Pulmonary artery endothelial cell (primary cell): ENCODE data around the gene SLC6A13. TPM values are rescaled to one million over a fixed set of nuclear protein-coding genes. Genes with fewer than 3 reads are reported as not detected.
"Not testable (repeated sequence)": the region's sequence is repeated elsewhere in the genome, so short reads cannot be mapped to it uniquely, and the experiment has no call there.

Experiments
- DNase-seq: peaks from one replicate; pipeline ENCODE4 v3.0.0-alpha.2; 2011; ENCODE audit warnings: low read depth, low spot score
- total RNA-seq: library from RNA; depleted of rRNA; stranded (reverse); fragments of >200 nt; gene quantifications from 2 replicates; pipeline ENCODE4 v1.2.3, GENCODE V29; 2014

SLC6A13 gene
- total RNA-seq, 1 donor from 2014 or later = not detected

DNA sequence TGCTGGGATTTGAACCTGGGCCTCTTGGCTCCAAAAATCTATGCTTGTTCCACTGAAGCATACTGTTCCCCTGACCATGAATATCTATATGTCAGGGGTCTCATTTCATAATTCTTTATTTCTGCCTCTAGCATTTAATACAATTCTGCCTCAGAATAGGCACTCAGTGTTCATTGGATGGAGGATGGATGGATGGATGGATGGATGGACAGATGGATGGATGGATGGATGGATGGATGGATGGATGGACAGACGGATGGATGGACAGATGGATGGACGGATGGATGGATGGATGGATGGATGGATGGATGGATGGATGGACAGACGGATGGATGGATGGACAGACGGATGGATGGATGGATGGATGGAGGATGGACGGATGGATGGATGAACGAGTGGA is 45.6 kb downstream of the SLC6A13 start:
- DNase-seq = not testable (repeated sequence)

DNA sequence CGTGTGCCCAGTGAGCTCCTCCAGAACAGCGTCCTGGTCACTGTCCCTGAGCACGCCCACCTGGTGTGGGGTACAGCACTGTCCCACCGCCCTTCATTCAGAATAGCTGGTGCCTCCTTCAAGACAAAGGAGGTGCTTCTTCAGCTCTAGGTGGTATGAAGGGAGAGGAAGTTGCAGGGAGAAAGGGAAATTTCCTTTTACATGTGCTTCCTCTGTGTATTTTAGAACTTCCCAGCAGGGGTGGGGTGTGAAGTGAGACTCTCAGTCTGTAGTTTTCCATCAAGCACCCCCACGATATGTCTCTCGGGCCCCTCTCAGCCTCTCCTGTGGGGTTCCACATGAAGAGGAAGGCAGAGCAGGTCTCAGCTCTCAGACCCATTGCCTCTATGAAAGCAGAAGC is 47.5 kb downstream of the SLC6A13 start:
- DNase-seq = no peak

DNA sequence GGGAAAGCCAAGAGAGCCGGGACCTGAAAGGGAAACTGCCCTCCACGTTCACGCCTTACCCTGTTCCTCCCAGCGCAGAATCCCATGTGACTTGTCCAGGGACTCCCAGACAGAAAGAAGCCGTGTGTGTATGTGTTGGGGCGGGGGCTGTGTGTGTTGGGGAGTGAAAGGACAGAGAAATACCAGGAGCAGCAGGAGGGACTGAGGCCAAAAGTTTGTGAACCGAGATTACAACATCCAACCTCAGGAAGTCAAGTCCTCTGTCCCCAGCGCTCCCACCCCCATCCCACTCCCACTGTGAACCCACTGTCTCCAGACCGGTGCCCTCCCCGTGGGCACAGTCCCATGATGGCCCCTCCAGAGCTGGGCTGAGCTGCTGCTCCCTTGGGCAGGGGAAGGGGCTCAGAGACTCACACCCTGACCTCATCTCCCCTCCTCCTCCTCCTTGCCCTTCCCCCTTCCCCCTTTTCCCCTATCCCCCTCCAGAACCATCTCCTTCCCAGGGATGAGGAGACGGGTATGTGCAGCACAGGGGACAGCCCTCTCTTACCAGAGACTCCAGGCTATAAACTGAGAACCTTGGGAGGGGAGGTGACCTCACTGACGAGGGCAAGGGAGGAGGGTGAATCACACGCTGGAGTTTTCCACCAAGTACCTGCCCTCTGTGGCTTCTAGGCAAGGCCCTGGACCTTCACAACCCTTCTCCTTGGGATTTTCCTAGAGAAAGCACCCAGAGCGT is 48.5 kb downstream of the SLC6A13 start, which contains the start of gene SLC6A12:
Gene SLC6A12, minus strand, starts transcription at position 155 of the 739 bp plus-strand sequence. CDS start 4,171 bp downstream, outside the sequence.
- DNase-seq = no peak

GRCh38 chr12:213527-213932 is 49.1 kb downstream of the SLC6A13 start:
- no peak for DNase-seq

DNA sequence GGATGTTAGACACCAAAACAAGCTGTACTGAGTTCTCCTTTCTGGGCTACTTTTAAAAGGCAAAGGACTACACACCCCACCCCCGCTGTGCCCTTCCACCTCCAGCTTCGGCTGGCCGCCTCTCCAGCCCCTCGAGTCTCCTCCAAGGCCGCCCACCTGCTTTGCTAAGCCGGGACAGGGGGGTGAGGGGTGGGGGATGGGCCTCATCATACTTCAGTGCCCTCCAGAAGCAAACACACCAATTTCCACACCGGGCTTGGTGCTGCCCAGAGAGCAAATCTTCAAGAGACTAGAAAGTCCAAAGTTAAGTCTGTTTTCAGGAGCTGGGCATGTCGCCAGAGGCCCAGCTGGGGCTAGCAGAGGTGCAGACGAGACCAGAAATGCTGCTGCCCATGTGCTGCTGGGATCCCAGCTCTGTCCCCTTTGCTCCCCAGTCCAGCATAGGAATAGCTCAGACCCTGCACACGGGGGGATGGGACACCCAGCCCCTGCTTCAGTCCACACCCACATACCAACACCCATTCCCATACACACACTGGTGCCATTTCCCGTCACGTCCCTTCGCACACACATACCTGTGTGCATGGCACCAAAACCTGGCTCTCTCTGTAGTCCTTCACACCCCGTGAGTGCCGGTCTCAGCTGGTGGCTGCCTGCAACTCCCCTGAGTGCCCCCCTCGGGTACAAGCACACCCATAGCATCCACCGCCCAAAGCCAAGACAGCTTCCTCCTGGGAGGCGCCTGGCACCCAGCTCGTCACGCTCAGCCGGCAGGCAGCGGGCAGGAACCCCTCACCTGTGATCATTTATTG is 49.7 kb downstream of the SLC6A13 start:
- no peak for DNase-seq

DNA sequence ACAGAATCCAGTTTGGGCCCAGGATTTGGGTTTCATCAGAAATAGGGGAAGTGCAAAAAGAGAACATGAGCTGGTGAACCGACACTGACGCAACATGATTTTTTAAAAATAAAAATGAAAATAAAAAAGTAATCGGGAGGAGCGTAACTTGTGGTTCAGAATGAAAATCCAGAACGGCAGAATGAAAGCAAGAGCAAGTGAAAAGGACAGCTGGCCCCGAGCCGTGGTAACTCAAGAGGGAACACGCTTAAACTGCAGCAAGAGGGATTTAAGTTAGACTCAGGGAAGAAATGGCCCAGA is 50.3 kb downstream of the SLC6A13 start:
- DNase-seq = no peak

DNA sequence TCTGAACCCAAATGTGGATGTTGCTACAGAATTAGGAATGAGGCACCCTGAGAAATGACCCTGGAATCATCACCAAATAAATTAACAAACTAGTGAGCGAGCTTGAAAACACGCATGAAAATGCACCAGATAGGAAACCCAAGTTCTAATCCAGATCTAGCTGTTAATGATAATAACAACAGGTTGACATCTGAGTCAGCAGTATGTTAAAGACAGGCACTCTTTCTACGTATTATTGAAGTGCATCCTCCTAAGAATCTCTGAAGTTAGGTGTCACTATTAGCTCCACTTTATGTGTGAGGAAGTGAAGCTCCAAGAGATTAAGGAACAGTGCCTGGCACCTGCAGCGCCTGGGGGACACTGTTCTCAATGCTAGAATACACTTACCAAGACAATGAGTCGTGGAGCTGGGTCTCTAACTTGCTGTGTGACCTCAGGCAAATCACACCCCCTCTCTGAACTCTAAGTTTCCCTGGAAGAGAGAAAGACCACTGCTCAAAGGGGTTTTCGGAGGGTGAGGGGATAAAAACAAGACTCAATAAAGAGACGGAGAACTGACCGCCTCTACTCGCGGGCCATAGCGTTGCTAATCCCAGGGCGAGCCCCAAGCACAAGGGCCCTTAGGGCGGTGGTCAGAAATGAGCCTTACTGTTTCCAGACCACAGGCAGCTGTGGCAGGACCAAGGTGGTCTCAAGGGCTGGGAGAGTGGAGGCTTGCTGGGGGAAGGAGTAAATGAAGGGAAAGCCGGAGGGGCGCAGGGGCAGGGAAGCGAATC is 50.8 kb downstream of the SLC6A13 start:
- no peak for DNase-seq

DNA sequence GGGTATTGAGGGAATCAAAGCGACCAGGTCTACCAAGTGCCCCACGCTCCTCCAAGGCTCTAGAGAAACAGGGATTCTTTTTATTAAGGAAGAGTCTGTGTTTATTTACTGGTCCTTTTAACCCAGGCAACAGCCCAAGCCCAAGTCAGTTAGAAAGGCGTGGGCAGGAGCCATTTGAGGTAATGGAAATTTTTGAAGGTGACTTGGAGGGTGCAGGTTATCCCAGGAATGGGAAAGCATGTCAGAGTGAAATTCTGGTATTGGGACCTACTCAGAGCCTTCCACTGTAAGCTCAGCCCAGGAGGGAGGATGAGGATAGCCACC is 51.5 kb downstream of the SLC6A13 start:
- no peak for DNase-seq

- no peak for DNase-seq
These were observed 52.1 kb downstream of the SLC6A13 start for GRCh38 chr12:210277-211141.

- no peak for DNase-seq
These were observed 52.8 kb downstream of the SLC6A13 start for GRCh38 chr12:209851-210250.

GRCh38 chr12:209246-209645 is 53.4 kb downstream of the SLC6A13 start:
- no peak for DNase-seq

- no peak for DNase-seq
These were observed 53.8 kb downstream of the SLC6A13 start for GRCh38 chr12:208813-209212.

DNA sequence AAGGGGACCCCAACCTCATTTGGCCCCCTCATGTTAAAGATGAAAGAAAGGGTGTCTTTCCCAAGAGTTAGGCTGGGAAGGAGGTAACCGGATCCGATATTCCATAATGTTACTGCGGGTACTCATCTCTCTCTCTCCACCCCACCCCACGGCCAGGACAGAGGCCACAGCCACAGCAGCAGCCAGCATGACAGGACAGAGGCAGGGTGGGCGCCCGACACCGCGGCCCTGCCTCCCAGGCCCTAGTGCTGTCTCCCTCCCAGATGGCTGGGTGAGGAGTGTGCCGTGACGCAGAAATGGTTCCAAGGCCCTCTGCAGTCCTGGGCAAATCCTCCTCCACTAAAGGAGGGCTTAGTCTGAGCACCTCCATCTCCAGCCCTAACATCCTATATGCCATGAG is 54.8 kb downstream of the SLC6A13 start:
- no peak for DNase-seq

DNA sequence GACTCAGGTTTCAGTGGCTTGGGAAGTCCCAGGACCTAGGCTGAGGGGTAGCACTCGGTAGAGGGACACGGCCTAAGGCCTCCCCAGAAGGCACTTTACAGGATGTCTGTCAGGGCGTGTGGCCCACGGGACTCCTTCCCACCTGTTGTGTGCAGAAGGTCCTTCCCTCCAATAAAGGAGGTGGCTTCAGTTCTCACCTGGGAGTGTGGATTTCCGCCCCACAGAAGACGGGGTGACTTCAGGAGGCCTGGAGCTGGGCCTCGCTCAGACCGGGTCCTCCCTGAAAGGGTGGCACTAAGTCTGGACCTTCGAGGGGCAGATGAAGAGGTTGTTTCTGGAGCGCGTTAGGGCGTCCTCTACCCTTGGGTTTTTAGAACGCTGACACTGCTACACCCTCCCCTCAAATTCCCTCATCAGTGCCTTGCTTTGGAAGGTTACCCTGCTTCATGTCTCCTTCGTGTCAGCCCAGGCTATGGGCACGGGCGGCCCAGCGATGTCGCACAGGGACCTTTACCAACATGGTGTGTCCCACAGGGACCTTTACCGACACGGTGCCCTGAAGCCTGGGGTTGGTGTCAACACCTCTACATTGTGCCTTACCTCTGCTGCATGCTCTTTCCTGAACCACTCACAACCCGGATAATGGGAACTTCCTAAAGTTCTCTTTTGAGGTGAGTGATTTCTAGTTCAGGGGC is 55.7 kb downstream of the SLC6A13 start:
- no peak for DNase-seq

DNA sequence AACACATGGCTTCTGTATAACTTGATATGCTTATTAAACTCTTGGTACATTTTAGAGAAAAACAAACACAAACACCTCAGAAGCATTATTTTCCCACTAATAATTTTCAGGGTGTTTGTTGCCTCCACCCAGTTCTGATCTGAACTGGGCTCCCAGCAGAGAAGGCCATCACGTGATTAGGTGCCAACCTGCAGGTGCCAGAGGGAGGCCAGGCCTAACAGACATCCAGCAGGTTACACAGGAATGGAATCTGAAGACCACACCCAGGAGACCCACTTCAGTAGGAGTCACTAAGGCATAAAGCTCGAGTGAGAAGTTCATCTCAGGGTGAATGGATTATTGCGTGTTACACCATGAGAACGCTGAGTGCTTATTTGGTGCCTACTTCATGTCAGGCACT is 57.6 kb downstream of the SLC6A13 start:
- no peak for DNase-seq

DNA sequence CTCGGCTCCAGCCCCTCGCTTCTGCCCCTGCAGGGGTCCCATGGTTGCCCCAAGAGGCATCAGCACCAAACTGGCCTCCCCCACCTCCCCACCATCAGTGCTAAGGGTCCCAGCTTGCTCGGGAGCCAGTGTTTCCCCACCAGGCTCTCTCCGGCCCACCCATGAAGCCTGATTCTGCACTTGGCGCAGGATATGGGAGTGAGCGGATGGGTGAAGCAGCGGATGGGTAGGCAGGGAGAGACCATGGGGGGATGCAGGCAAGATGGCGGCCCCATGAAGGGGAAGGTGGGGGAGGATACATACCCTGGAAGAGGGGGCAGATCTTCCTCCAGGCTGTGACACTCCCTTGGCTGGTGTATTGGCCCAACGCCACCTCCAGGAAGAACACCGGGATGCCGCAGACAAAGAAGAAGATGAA is 58.4 kb downstream of the SLC6A13 start:
- DNase-seq = no peak

- DNase-seq = no peak
These were observed 59.0 kb downstream of the SLC6A13 start for GRCh38 chr12:203462-204260.

DNA sequence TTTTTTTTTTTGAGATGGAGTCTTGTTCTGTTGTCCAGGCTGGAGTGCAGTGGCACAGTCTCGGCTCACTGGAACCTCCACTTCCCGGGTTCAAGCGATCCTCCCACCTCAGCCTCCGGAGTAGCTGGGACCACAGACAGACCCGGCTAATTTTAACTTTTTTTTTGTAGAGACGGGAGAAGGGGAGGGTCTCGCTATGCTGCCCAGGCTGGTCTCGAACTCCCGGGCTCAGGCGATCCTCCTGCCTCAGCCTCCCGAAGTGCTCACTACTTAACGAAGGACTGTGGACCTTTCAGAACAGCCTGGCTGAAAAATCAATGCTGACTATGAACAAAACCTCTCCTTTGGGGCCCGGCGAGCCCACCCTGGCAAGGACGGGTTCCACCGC is 59.6 kb downstream of the SLC6A13 start:
- no peak for DNase-seq

GRCh38 chr12:202081-202731 is 60.4 kb downstream of the SLC6A13 start:
- DNase-seq = no peak
